ENCODE results near the gene GPX5. TPM values are rescaled to one million over a fixed set of nuclear protein-coding genes. Genes with fewer than 3 reads are reported as not detected.
"Not testable (repeated sequence)": the region's sequence is repeated elsewhere in the genome, so short reads cannot be mapped to it uniquely, and the experiment has no call there.

Gene GPX5
- total RNA-seq, 1 donor from 2014 or later: 4.3 TPM

GRCh38 chr6:28511628-28512300, 13.9 kb upstream of the GPX5 start:
- FAIRE-seq (no peak), DNase-seq (ENCODE audit: low read depth) (no peak)
- H2AFZ ChIP-seq (ENCODE audit: low read depth, low read length): no peak overlapping the region
- TF ChIP-seq EZH2 (IDR thresholded peaks at IDR 0.05; ENCODE audit: insufficient read depth, low read length) (no peak), CTCF (IDR thresholded peaks at IDR 0.05; ENCODE audit: insufficient read depth, low read depth, low read length) (no peak)
- no peak overlapping the region for H3K27ac Mint-ChIP-seq (ENCODE audit: unreplicated experiment)
- peaks cover 2% of the 10 kb centered on the region for H3K4me1 Mint-ChIP-seq (ENCODE audit: low read depth, unreplicated experiment)
- H3K27me3 ChIP-seq (ENCODE audit: insufficient read depth, low read length): no peaks in the 10 kb centered on the region
- no peak overlapping the region for H3K4me2 ChIP-seq (ENCODE audit: low read length)
- no peaks in the 10 kb centered on the region for H3K36me3 ChIP-seq (ENCODE audit: insufficient read depth, low read length)
- H3K27me3 Mint-ChIP-seq (ENCODE audit: low read depth, unreplicated experiment): peaks cover 27% of the 10 kb centered on the region
- no peaks in the 10 kb centered on the region for H3K4me1 ChIP-seq (ENCODE audit: insufficient read depth, low read length)
- H4K20me1 ChIP-seq (ENCODE audit: insufficient read depth, low read length): no peaks in the 10 kb centered on the region
- no peak overlapping the region for H3K4me3 Mint-ChIP-seq (ENCODE audit: unreplicated experiment)
- no peaks in the 10 kb centered on the region for H3K9me3 ChIP-seq (ENCODE audit: insufficient read depth, low read depth, low read length)
- H3K4me3 ChIP-seq (ENCODE audit: insufficient read depth, low read depth, low read length): no peak overlapping the region
- no peak overlapping the region for H3K9ac ChIP-seq (ENCODE audit: low read length)
- H3K9me3 Mint-ChIP-seq (ENCODE audit: unreplicated experiment): no peaks in the 10 kb centered on the region
- H3K36me3 Mint-ChIP-seq (ENCODE audit: low read depth, unreplicated experiment): no peaks in the 10 kb centered on the region
- no peaks in the 10 kb centered on the region for H3K79me2 ChIP-seq (ENCODE audit: insufficient read depth, low read length)
- H3K27ac ChIP-seq (ENCODE audit: low read depth, low read length): no peak overlapping the region

DNA sequence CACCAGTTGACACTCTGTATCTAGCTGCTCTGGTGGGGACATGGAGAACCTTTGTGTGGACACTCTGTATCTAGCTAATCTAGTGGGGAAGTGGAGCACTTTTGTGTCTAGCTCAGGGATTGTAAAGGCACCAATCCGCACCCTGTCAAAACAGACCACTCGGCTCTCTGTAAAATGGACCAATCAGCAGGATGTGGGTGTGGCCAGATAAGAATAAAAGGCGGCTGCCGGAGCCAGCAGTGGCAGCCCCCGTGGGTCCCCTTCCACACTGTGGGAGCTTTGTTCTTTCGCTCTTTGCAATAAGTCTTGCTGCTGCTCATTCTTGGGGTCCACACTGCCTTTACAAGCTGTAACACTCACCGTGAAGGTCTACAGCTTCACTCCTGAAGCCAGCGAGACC, 13.3 kb upstream of the GPX5 start:
- H3K4me3 ChIP-seq (ENCODE audit: insufficient read depth, low read depth, low read length); H3K4me2 ChIP-seq (ENCODE audit: low read length); H3K4me1 Mint-ChIP-seq (ENCODE audit: low read depth, unreplicated experiment); H3K36me3 Mint-ChIP-seq (ENCODE audit: low read depth, unreplicated experiment); H4K20me1 ChIP-seq (ENCODE audit: insufficient read depth, low read length); H3K79me2 ChIP-seq (ENCODE audit: insufficient read depth, low read length); H3K9me3 ChIP-seq (ENCODE audit: insufficient read depth, low read depth, low read length); H3K36me3 ChIP-seq (ENCODE audit: insufficient read depth, low read length); H3K4me3 Mint-ChIP-seq (ENCODE audit: unreplicated experiment); H3K9ac ChIP-seq (ENCODE audit: low read length); H3K4me1 ChIP-seq (ENCODE audit: insufficient read depth, low read length); H3K27me3 ChIP-seq (ENCODE audit: insufficient read depth, low read length); H3K27ac ChIP-seq (ENCODE audit: low read depth, low read length); H2AFZ ChIP-seq (ENCODE audit: low read depth, low read length); H3K9me3 Mint-ChIP-seq (ENCODE audit: unreplicated experiment); FAIRE-seq; H3K27ac Mint-ChIP-seq (ENCODE audit: unreplicated experiment); DNase-seq (ENCODE audit: low read depth): not testable (repeated sequence)
- peaks cover 27% of the 10 kb centered on the region for H3K27me3 Mint-ChIP-seq (ENCODE audit: low read depth, unreplicated experiment)

GRCh38 chr6:28515676-28516075, 10.0 kb upstream of the GPX5 start, which contains the start of gene GPX6:
TSS of gene GPX6 (minus strand) at chr6:28515793. CDS start at chr6:28515743, 50 bp downstream.
- Histone ChIP-seq H3K4me3 (ENCODE audit: insufficient read depth, low read depth, low read length) (no peak within 1 kb of the TSS), H4K20me1 (ENCODE audit: insufficient read depth, low read length) (no peaks in the 10 kb centered on the region), H3K79me2 (ENCODE audit: insufficient read depth, low read length) (no peaks in the 10 kb centered on the region), H2AFZ (ENCODE audit: low read depth, low read length) (no peak within 1 kb of the TSS), H3K4me1 (ENCODE audit: insufficient read depth, low read length) (no peaks in the 10 kb centered on the region), H3K36me3 (ENCODE audit: insufficient read depth, low read length) (no peaks in the 10 kb centered on the region), H3K9ac (ENCODE audit: low read length) (no peak within 1 kb of the TSS), H3K9me3 (ENCODE audit: insufficient read depth, low read depth, low read length) (no peaks in the 10 kb centered on the region), H3K4me2 (ENCODE audit: low read length) (no peak within 1 kb of the TSS), H3K27ac (ENCODE audit: low read depth, low read length) (no peak within 1 kb of the TSS), H3K27me3 (ENCODE audit: insufficient read depth, low read length) (peaks cover 4% of the 10 kb centered on the region)
- Mint-ChIP-seq H3K27me3 (ENCODE audit: low read depth, unreplicated experiment) (peaks cover 27% of the 10 kb centered on the region), H3K4me3 (ENCODE audit: unreplicated experiment) (no peak within 1 kb of the TSS), H3K27ac (ENCODE audit: unreplicated experiment) (no peak within 1 kb of the TSS), H3K4me1 (ENCODE audit: low read depth, unreplicated experiment) (peaks cover 4% of the 10 kb centered on the region), H3K9me3 (ENCODE audit: unreplicated experiment) (no peaks in the 10 kb centered on the region), H3K36me3 (ENCODE audit: low read depth, unreplicated experiment) (no peaks in the 10 kb centered on the region)
- DNase-seq (ENCODE audit: low read depth) (no peak), FAIRE-seq (no peak)
- TF ChIP-seq CTCF (IDR thresholded peaks at IDR 0.05; ENCODE audit: insufficient read depth, low read depth, low read length) (no peak), EZH2 (IDR thresholded peaks at IDR 0.05; ENCODE audit: insufficient read depth, low read length) (no peak)
